ENCODE results near the gene IKZF3.

- TF ChIP-seq CTCF (IDR thresholded peaks at IDR 0.05) (no peak), POLR2A (IDR thresholded peaks at IDR 0.05) (no peak), POLR2AphosphoS5 (IDR thresholded peaks at IDR 0.05) (no peak), EP300 (IDR thresholded peaks at IDR 0.05) (no peak)
Measured at GRCh38 chr17:39831588-39831987, 32.5 kb downstream of the IKZF3 start.
